Effector memory CD4-positive, alpha-beta T cell (primary cell): Measurements from ENCODE around the gene CHST13.
"Not testable (repeated sequence)": the region's sequence is repeated elsewhere in the genome, so short reads cannot be mapped to it uniquely, and the experiment has no call there.

Experiments
- DNase-seq, 3 donors: peaks; one replicate each; pipeline ENCODE4 v3.0.0-alpha.2; 2020
- H3K27ac ChIP-seq: 2 replicates; pipeline ENCODE4 v1.7.0; 2013; ENCODE audit warnings: mild to moderate bottlenecking, low read length, moderate library complexity; ENCODE audit not compliant: insufficient read depth, poor library complexity, severe bottlenecking
- H3K27me3 ChIP-seq: replicated peaks from 2 replicates; pipeline ENCODE4 v1.7.0; 2013; ENCODE audit warnings: mild to moderate bottlenecking, low read length; ENCODE audit not compliant: insufficient read depth, control insufficient read depth, poor library complexity, severe bottlenecking
- H3K36me3 ChIP-seq: 2 replicates; pipeline ENCODE4 v1.7.0; 2013; ENCODE audit warnings: mild to moderate bottlenecking, low read length, moderate library complexity; ENCODE audit not compliant: control insufficient read depth, insufficient read depth
- H3K4me1 ChIP-seq: 2 replicates; pipeline ENCODE4 v1.7.0; 2013; ENCODE audit warnings: low read length, mild to moderate bottlenecking; ENCODE audit not compliant: control insufficient read depth, insufficient read depth, poor library complexity, severe bottlenecking
- H3K4me3 ChIP-seq: 2 replicates; pipeline ENCODE4 v1.7.0; 2013; ENCODE audit warnings: low read length, low read depth, mild to moderate bottlenecking; ENCODE audit not compliant: insufficient read depth, poor library complexity, severe bottlenecking
- H3K9me3 ChIP-seq: 2 replicates; pipeline ENCODE4 v1.7.0; 2013; ENCODE audit warnings: mild to moderate bottlenecking, low read length, moderate library complexity; ENCODE audit not compliant: control insufficient read depth

The CHST13 gene

DNA sequence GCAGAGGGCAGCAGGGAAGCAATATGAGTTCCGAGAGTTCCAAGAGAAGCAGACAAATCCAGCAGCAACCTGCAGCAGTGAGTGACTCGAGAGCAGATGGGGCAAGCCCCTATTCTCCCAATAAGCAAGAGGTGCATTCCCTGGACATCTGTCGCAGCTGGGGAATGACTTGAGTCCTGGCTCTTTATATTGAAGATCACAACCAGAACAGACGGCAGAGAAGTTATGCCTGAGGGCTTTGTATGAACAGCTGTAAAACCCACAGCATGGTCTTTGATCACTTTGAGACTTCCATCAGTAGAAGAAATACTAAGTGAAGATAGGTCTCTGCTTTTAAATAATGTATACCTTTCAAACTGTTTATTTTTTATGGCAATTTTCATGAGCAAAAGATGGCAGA lies 58.4 kb downstream of the CHST13 start:
- H3K4me1 ChIP-seq: no peaks in the 10 kb centered on the region
- H3K36me3 ChIP-seq: no peaks in the 10 kb centered on the region
- H3K27ac ChIP-seq: no peak overlapping the region
- H3K4me3 ChIP-seq: no peak overlapping the region
- no peaks in the 10 kb centered on the region for H3K9me3 ChIP-seq
- no peaks in the 10 kb centered on the region for H3K27me3 ChIP-seq
- DNase-seq: no peak

- H3K9me3 ChIP-seq, H3K36me3 ChIP-seq, H3K4me3 ChIP-seq, H3K4me1 ChIP-seq, H3K27ac ChIP-seq, DNase-seq, H3K27me3 ChIP-seq: not testable (repeated sequence)
These were observed 67.6 kb downstream of the CHST13 start for GRCh38 chr3:126591515-126591914.
